ENCODE measurements around the gene TMEM266.

TMEM266 gene

DNA sequence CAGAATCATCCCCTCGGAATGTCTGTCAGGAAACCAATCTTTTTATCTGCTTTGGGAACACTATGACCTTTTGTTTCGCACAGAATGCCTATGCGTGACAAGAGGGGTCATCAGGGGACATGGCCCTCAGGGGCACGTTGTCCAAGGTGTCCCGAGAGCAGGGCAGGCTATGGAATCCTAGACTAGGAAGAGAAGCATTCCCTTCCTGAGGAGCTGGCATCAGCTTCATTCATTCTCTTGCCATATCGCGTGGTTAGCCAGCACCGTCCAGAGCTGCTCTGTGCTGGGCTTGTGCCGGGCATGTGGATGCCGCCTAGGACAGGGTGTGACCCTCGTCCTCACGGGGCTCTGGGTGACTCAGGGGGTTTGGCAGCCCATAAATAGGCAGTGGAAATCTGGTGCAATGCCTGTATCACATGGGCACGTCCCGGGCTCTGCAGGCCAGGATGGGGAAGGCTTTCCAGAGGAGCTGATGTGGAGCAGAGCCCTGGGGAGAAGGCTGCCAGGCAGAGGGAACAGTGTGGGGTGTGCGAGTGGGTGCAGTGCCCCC, 117.8 kb downstream of the TMEM266 start:
- Mint-ChIP-seq H3K4me1 (peaks cover 24% of the 10 kb centered on the region), H3K27me3 (ENCODE audit: low read depth, poor library complexity) (peaks cover 10% of the 10 kb centered on the region), H3K27ac (no peak overlapping the region), H3K9me3 (peaks cover 5% of the 10 kb centered on the region), H3K4me3 (peak overlapping the region; percentile 41), H3K36me3 (ENCODE audit: low read depth) (no peaks in the 10 kb centered on the region)
- TF ChIP-seq, protein P1, sequence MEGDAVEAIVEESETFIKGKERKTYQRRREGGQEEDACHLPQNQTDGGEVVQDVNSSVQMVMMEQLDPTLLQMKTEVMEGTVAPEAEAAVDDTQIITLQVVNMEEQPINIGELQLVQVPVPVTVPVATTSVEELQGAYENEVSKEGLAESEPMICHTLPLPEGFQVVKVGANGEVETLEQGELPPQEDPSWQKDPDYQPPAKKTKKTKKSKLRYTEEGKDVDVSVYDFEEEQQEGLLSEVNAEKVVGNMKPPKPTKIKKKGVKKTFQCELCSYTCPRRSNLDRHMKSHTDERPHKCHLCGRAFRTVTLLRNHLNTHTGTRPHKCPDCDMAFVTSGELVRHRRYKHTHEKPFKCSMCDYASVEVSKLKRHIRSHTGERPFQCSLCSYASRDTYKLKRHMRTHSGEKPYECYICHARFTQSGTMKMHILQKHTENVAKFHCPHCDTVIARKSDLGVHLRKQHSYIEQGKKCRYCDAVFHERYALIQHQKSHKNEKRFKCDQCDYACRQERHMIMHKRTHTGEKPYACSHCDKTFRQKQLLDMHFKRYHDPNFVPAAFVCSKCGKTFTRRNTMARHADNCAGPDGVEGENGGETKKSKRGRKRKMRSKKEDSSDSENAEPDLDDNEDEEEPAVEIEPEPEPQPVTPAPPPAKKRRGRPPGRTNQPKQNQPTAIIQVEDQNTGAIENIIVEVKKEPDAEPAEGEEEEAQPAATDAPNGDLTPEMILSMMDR (IDR thresholded peaks at IDR 0.05) = no peak
- no peak for DNase-seq

DNA sequence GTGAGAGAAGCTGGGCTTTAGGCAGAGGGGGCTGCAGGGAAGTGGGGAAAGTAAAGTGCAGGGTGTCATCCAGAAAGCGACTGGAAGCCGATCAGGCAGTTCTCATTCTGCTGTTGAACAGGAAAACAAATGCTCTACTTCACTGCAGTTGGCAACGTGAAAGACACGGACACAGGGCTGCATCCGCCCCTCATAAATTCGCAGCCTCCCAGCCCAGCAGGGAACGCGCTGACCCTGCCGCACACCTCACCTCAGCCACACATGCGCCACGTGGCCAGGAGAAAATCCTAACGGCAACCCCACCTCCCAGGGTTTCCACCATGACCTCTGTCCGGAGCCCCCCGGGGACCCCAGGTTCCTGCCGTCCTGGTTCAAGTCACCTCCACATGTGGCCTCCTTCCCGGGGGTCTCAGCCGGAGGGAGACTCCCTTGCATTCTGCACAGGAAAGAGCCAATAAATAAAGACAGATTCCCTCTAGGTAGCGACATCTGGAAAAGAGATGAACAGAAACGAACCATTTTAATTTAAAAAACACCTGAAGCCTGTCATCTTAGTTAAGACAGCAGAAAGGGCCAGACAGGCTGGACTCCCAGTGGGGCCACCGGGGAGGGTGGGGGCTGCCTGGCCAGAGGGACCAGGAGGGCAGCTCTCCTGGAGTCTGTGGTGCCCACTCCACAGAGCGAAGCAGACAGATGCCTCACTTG, 118.7 kb downstream of the TMEM266 start:
- DNase-seq = peak; percentile 30
- Mint-ChIP-seq H3K4me3 (peak overlapping the region; percentile 8), H3K9me3 (no peaks in the 10 kb centered on the region), H3K4me1 (peaks cover 20% of the 10 kb centered on the region), H3K27ac (peak overlapping the region; percentile 75), H3K36me3 (ENCODE audit: low read depth) (no peaks in the 10 kb centered on the region), H3K27me3 (ENCODE audit: low read depth, poor library complexity) (peaks cover 10% of the 10 kb centered on the region)
- TF ChIP-seq, protein P1 (IDR thresholded peaks at IDR 0.05) = no peak

DNA sequence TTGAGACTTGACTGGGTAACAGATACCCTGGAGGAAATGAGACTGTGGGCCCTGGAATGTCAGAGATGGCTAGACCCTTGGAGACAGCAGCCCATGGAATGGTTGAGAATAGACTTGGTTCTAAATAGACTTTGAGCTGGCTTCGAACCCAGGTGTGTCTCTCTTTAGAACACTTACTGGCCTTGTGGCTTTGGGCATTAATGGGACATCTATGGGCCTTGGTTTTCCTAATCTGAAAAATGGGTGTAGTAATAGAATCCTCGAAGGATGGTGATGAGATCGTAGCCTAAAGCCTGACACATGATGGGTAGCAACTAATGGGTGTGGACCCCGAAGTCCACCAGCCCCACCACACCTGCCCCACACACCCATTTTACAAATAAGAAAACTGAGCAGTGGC, 119.2 kb downstream of the TMEM266 start:
- no peak for DNase-seq
- TF ChIP-seq, protein P1 (IDR thresholded peaks at IDR 0.05) = no peak
- Mint-ChIP-seq H3K4me1 (peaks cover 26% of the 10 kb centered on the region), H3K36me3 (ENCODE audit: low read depth) (no peaks in the 10 kb centered on the region), H3K27me3 (ENCODE audit: low read depth, poor library complexity) (peaks cover 9% of the 10 kb centered on the region), H3K9me3 (no peaks in the 10 kb centered on the region), H3K4me3 (no peak overlapping the region), H3K27ac (no peak overlapping the region)

DNA sequence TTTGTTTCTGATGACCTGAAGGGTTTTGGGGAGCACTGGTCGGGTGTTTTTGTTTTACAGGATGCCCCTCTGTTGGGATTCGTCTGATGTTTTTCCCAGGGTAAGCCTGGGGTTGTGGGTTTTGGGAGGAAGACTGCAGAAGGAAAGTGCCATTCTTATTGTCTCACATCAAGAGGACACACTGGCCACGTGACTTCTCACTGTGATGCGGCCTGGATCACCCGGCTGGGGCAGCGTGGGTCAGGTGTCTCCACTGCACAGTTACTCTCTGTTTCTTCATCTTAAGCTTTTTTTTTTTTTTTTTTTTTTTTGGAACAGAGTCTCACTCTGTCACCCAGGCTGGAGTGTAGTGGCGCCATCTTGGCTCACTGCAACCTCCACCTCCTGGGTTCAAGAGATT, 120.5 kb downstream of the TMEM266 start:
- TF ChIP-seq, protein P1 (IDR thresholded peaks at IDR 0.05) = no peak
- no peak for DNase-seq
- H3K9me3 Mint-ChIP-seq = no peaks in the 10 kb centered on the region
- no peak overlapping the region for H3K4me3 Mint-ChIP-seq
- H3K36me3 Mint-ChIP-seq (ENCODE audit: low read depth) = no peaks in the 10 kb centered on the region
- peaks cover 3% of the 10 kb centered on the region for H3K27me3 Mint-ChIP-seq (ENCODE audit: low read depth, poor library complexity)
- H3K27ac Mint-ChIP-seq = no peak overlapping the region
- peaks cover 35% of the 10 kb centered on the region for H3K4me1 Mint-ChIP-seq

DNA sequence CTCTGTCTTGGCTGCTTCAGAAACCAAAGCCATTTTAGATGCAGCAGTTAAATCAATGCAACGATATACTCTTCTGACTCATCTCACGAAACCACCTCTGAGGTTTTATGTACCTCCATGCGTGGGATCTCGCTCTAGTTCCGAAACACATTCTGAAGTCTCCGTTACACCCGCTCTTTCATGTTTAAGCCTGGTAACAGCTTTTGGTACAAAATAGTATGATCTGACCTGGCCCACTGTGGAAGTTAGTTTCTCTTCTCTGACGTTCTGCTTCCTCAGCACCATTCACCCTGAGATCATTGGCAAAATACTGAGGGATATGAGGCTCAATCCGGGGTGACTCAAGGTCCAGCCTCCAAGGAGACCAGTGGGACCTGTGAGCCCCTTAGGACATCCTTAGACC, 121.9 kb downstream of the TMEM266 start:
- no peak for DNase-seq
- TF ChIP-seq, protein P1 (IDR thresholded peaks at IDR 0.05) = no peak
- Mint-ChIP-seq H3K27ac (no peak overlapping the region), H3K4me1 (peaks cover 45% of the 10 kb centered on the region), H3K36me3 (ENCODE audit: low read depth) (no peaks in the 10 kb centered on the region), H3K27me3 (ENCODE audit: low read depth, poor library complexity) (peaks cover 3% of the 10 kb centered on the region), H3K4me3 (no peak overlapping the region), H3K9me3 (no peaks in the 10 kb centered on the region)

All from nephron progenitor cell (in vitro differentiated cells).